T-helper 22 cell (primary cell): ENCODE results near the gene RBM39.
"Not testable (repeated sequence)": the region's sequence is repeated elsewhere in the genome, so short reads cannot be mapped to it uniquely, and the experiment has no call there.

Experiments
- DNase-seq: peaks from one replicate; pipeline ENCODE4 v3.0.0-alpha.2; 2020; ENCODE audit warnings: low read depth

RBM39 gene

GRCh38 chr20:35706591-35707529 lies 35.2 kb downstream of the RBM39 start:
- not testable (repeated sequence) for DNase-seq

- not testable (repeated sequence) for DNase-seq
These were observed 36.2 kb downstream of the RBM39 start for GRCh38 chr20:35705894-35706293.

- no peak for DNase-seq
These were observed 37.4 kb downstream of the RBM39 start for GRCh38 chr20:35704514-35705261.

GRCh38 chr20:35702824-35703695 lies 39.0 kb downstream of the RBM39 start:
- no peak for DNase-seq

GRCh38 chr20:35702051-35702823 lies 39.8 kb downstream of the RBM39 start:
- DNase-seq: no peak

- DNase-seq: no peak
These were observed 41.4 kb downstream of the RBM39 start for GRCh38 chr20:35700625-35701148.

- DNase-seq: no peak
These were observed 42.0 kb downstream of the RBM39 start for GRCh38 chr20:35699957-35700624.

- peak; percentile 79 for DNase-seq
These were observed 42.7 kb downstream of the RBM39 start, which contains the start of the genes NFS1 and ROMO1 for GRCh38 chr20:35699127-35699956. Gene NFS1 (minus strand): TSS chr20:35699352. CDS start chr20:35699288, 64 bp downstream. Gene ROMO1 (plus strand): TSS chr20:35699405. CDS start chr20:35699633, 228 bp downstream.

- no peak for DNase-seq
These were observed 43.5 kb downstream of the RBM39 start for GRCh38 chr20:35698298-35699126.

GRCh38 chr20:35697696-35698297 lies 44.3 kb downstream of the RBM39 start:
- DNase-seq: no peak

GRCh38 chr20:35695978-35696377 lies 46.1 kb downstream of the RBM39 start:
- DNase-seq: no peak

GRCh38 chr20:35695245-35695749 lies 46.8 kb downstream of the RBM39 start:
- no peak for DNase-seq

GRCh38 chr20:35690265-35690664 lies 51.8 kb downstream of the RBM39 start:
- no peak for DNase-seq

- not testable (repeated sequence) for DNase-seq
These were observed 55.2 kb downstream of the RBM39 start for GRCh38 chr20:35686872-35687271.

- not testable (repeated sequence) for DNase-seq
These were observed 56.7 kb downstream of the RBM39 start for GRCh38 chr20:35685368-35685767.

GRCh38 chr20:35681960-35682359 lies 60.1 kb downstream of the RBM39 start:
- no peak for DNase-seq

GRCh38 chr20:35680452-35681183 lies 61.4 kb downstream of the RBM39 start:
- DNase-seq: no peak
